Endothelial cell of umbilical vein (primary cell): ENCODE results near the gene MAFB. TPM values are rescaled to one million over a fixed set of nuclear protein-coding genes. Genes with fewer than 3 reads are reported as not detected.

Source experiments
- BruUV-seq: library from RNA; stranded (reverse); fragments of 400-500 nt; replicated peaks from 2 replicates; lab custom pipeline; 2021; lab: Mats Ljungman, UMichigan
- CTCF ChIA-PET: fragments of 300-600, 350-600 bp; sonication (Branson Sonifier 250); formaldehyde crosslinking; loops from one replicate; lab custom pipeline; 2021; ENCODE audit warnings: antibody characterized with exemption, inconsistent platforms; lab: Charles Lee
- POLR2A ChIA-PET: fragments of 300-600, 350-600 bp; sonication (Branson Sonifier 250); formaldehyde crosslinking; loops from one replicate; lab custom pipeline; 2021; ENCODE audit warnings: antibody characterized with exemption, inconsistent platforms; lab: Charles Lee
- DNase-seq: peaks from one replicate; pipeline ENCODE4 v3.0.0-alpha.2; 2011; ENCODE audit warnings: low read depth, low spot score
- FAIRE-seq: peaks from 2 replicates; lab custom pipeline; 2011; peaks lifted over from hg19 to GRCh38; lab: Jason Lieb, UNC
- H2AFZ ChIP-seq: 2 replicates; pipeline ENCODE4 v1.6.0; 2012; ENCODE audit warnings: low read depth, low read length, control low read depth, inconsistent platforms
- H3K27ac ChIP-seq: 2 replicates; pipeline ENCODE4 v1.5.1; 2011; ENCODE audit warnings: low read depth, mild to moderate bottlenecking, control low read depth, low read length, moderate library complexity; ENCODE audit not compliant: insufficient read depth
- H3K27me3 ChIP-seq, 2 experiments: 2 replicates each; pipeline versions ENCODE4 v1.6.0 to v1.6.1; 2011; ENCODE audit warnings: low read length in 2 of 2, mixed read lengths in 1 of 2; ENCODE audit not compliant: control insufficient read depth in 2 of 2, insufficient read depth in 2 of 2
- H3K36me3 ChIP-seq, 2 experiments: 2 replicates in 1 of 2; 3 replicates in 1 of 2; pipeline ENCODE4 v1.5.1; 2011; ENCODE audit warnings: low read length in 2 of 2, mild to moderate bottlenecking in 1 of 2, moderate library complexity in 1 of 2; ENCODE audit not compliant: control insufficient read depth in 2 of 2, insufficient read depth in 2 of 2; ENCODE audit errors: extremely low read depth in 1 of 2
- H3K4me1 ChIP-seq: 3 replicates; pipeline ENCODE4 v1.5.1; 2011; ENCODE audit warnings: mild to moderate bottlenecking, low read length; ENCODE audit not compliant: control insufficient read depth, insufficient read depth; ENCODE audit errors: extremely low read depth
- H3K4me2 ChIP-seq: 2 replicates; pipeline ENCODE4 v1.6.1; 2011; ENCODE audit warnings: low read length, control low read depth, mixed read lengths; ENCODE audit not compliant: insufficient read depth
- H3K4me3 ChIP-seq, 3 experiments: fragments of 200-600 bp in 1 of 3; sonication (generic), shearing (Covaris generic) in 1 of 3; replicated peaks in 1 of 3; 2 replicates each; pipeline ENCODE4 v1.5.1; 2011 to 2016; ENCODE audit warnings: control low read depth in 3 of 3, low read length in 3 of 3, mild to moderate bottlenecking in 2 of 3, inconsistent platforms in 1 of 3, low read depth in 1 of 3, moderate library complexity in 1 of 3; ENCODE audit not compliant: insufficient read depth in 1 of 3
- H3K79me2 ChIP-seq: 2 replicates; pipeline ENCODE4 v1.6.0; 2012; ENCODE audit warnings: low read length, inconsistent platforms; ENCODE audit not compliant: control insufficient read depth, insufficient read depth
- H3K9ac ChIP-seq: replicated peaks from 2 replicates; pipeline ENCODE3; 2011; ENCODE audit warnings: low read length, control low read depth; ENCODE audit not compliant: insufficient read depth; ENCODE audit errors: extremely low read depth
- H3K9me1 ChIP-seq: replicated peaks from 3 replicates; pipeline ENCODE4 v1.6.0; 2011; ENCODE audit warnings: mild to moderate bottlenecking, low read length; ENCODE audit not compliant: control insufficient read depth, insufficient read depth; ENCODE audit errors: extremely low read depth
- H3K9me3 ChIP-seq: replicated peaks from 2 replicates; pipeline ENCODE4 v1.5.1; 2012; ENCODE audit warnings: low read length, inconsistent platforms; ENCODE audit not compliant: control insufficient read depth, insufficient read depth
- H4K20me1 ChIP-seq: replicated peaks from 2 replicates; pipeline ENCODE3; 2011; ENCODE audit warnings: mild to moderate bottlenecking, low read length; ENCODE audit not compliant: control insufficient read depth, insufficient read depth; ENCODE audit errors: extremely low read depth
- EZH2 ChIP-seq: IDR thresholded peaks from 2 replicates; pipeline ENCODE4 v1.6.1; 2012; ENCODE audit warnings: borderline replicate concordance, low read depth, mild to moderate bottlenecking, moderate library complexity, low read length, inconsistent platforms; ENCODE audit not compliant: severe bottlenecking
- FOS ChIP-seq: IDR thresholded peaks from 2 replicates; pipeline ENCODE4 v1.6.1; 2011; ENCODE audit warnings: mild to moderate bottlenecking, low read length, moderate library complexity, borderline replicate concordance; ENCODE audit not compliant: insufficient read depth
- GATA2 ChIP-seq: IDR thresholded peaks from 2 replicates; pipeline ENCODE4 v1.7.0; 2011; ENCODE audit warnings: low read depth, mild to moderate bottlenecking, moderate library complexity, mixed read lengths, low read length; ENCODE audit not compliant: insufficient read length, insufficient read depth
- JUN ChIP-seq: IDR thresholded peaks from 2 replicates; pipeline ENCODE4 v1.6.1; 2011; ENCODE audit warnings: borderline replicate concordance, low read depth; ENCODE audit not compliant: insufficient read length, insufficient read depth
- MYC ChIP-seq: IDR thresholded peaks from one replicate; pipeline ENCODE4 v1.6.1; 2011; ENCODE audit warnings: mild to moderate bottlenecking, low read depth, low read length
- POLR2A ChIP-seq: IDR thresholded peaks from 2 replicates; pipeline ENCODE4 v1.6.1; 2012; ENCODE audit warnings: low read depth, mild to moderate bottlenecking, control low read depth, low read length
- POLR2AphosphoS5 ChIP-seq: IDR thresholded peaks from 2 replicates; pipeline ENCODE4 v1.6.1; 2012; ENCODE audit warnings: low read depth, mild to moderate bottlenecking, control low read depth, low read length, moderate library complexity; ENCODE audit not compliant: insufficient read depth
- dilution Hi-C: fragments of 300-500 bp; cut with MboI; formaldehyde crosslinking; loops from one replicate; pipeline ENCODE4 v1.15.0; 2019; ENCODE audit warnings: low sequenced_read_pairs; ENCODE audit not compliant: extremely low pct_ligation_motif_present
- intact Hi-C: fragments of 100-400 bp; cut with micrococcal nuclease; formaldehyde crosslinking; loops from one replicate; pipeline ENCODE4 v1.10.0; 2022
- polyA plus RNA-seq, 4 experiments: library from polyadenylated mRNA; depleted of rRNA in 3 of 4; stranded (reverse) in 3 of 4; unstranded in 1 of 4; fragments of >200 nt; gene quantifications; 2 replicates each; pipeline versions ENCODE4 v1.2.1 to v1.2.3, GENCODE V29; 2011 to 2012; ENCODE audit warnings: missing spikeins in 1 of 4
- total RNA-seq: library from RNA; stranded (reverse); gene quantifications from 2 replicates; pipeline ENCODE4 v1.2.3, GENCODE V29; 2021
- TF ChIP-seq, protein P1 (sequence below): IDR thresholded peaks from 2 replicates; pipeline ENCODE4 v1.6.1; 2011; ENCODE audit not compliant: insufficient read depth, insufficient read length
- TF ChIP-seq, protein P2 (sequence below), 2 donors: IDR thresholded peaks; 1 replicate in 1 of 2; 2 replicates in 1 of 2; pipeline ENCODE4 v1.5.1; 2011; ENCODE audit warnings: low read length in 2 of 2, mild to moderate bottlenecking in 2 of 2, moderate library complexity in 2 of 2, control low read depth in 1 of 2, inconsistent platforms in 1 of 2, low read depth in 1 of 2; ENCODE audit not compliant: insufficient read depth in 1 of 2; ENCODE audit errors: extremely low read depth in 1 of 2

The MAFB gene
- total and polyA plus RNA-seq, 2 donors (not counting 3 experiments of a cell fraction or from before 2014, with no cell fraction given), result 1.8 to 3.4 TPM

DNA sequence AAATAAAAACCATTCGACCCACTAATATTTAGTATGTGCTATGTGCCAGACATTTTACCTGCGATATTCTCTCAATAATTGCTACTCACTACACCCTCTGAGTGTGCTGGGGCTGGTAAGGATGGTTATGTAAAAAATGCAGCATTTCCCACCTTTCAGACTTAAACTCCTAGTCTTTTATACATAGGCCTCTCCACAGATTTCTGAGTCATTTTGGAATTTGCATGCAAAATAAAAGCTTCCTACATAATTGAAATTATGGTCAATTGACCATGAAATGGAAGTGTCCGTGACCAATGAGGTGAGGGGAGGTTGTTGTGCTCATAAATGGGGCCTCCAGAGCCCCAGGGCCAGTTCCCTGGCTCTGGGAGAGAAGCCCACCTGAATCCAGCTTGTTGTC lies 37.7 kb upstream of the MAFB start:
- ChIA-PET CTCF (interaction anchor here (0.8 to 1.1 kb wide), 3 partner anchors 15 to 237 kb away, joined by 3 read pairs; no protein-coding TSS in a partner anchor), POLR2A (no interaction called here)
- H2AFZ ChIP-seq, result no peak overlapping the region
- dilution Hi-C loops (no loop called here), intact Hi-C loops (no loop called here)
- H3K9me3 ChIP-seq, result no peaks in the 10 kb centered on the region
- FAIRE-seq (no peak), DNase-seq (no peak)
- H3K4me3 ChIP-seq, result no peak overlapping the region
- TF ChIP-seq, protein P1, sequence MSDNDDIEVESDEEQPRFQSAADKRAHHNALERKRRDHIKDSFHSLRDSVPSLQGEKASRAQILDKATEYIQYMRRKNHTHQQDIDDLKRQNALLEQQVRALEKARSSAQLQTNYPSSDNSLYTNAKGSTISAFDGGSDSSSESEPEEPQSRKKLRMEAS, result no peak
- TF ChIP-seq POLR2A, result no peak
- no peak for TF ChIP-seq JUN
- no peak for TF ChIP-seq FOS
- TF ChIP-seq MYC, result no peak
- no peak for TF ChIP-seq POLR2AphosphoS5
- no peak for TF ChIP-seq GATA2
- TF ChIP-seq, protein P2, sequence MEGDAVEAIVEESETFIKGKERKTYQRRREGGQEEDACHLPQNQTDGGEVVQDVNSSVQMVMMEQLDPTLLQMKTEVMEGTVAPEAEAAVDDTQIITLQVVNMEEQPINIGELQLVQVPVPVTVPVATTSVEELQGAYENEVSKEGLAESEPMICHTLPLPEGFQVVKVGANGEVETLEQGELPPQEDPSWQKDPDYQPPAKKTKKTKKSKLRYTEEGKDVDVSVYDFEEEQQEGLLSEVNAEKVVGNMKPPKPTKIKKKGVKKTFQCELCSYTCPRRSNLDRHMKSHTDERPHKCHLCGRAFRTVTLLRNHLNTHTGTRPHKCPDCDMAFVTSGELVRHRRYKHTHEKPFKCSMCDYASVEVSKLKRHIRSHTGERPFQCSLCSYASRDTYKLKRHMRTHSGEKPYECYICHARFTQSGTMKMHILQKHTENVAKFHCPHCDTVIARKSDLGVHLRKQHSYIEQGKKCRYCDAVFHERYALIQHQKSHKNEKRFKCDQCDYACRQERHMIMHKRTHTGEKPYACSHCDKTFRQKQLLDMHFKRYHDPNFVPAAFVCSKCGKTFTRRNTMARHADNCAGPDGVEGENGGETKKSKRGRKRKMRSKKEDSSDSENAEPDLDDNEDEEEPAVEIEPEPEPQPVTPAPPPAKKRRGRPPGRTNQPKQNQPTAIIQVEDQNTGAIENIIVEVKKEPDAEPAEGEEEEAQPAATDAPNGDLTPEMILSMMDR (IDR thresholded peaks at IDR 0.05; ENCODE audit: extremely low read depth in 1 of 2, insufficient read depth in 1 of 2, low read depth in 1 of 2, low read length in 2 of 2), result no peak
- no peak for TF ChIP-seq EZH2
- no peak overlapping the region for H3K9ac ChIP-seq
- H3K27ac ChIP-seq, result no peak overlapping the region
- BruUV-seq, result no TSS peak
- H3K36me3 ChIP-seq, result no peaks in the 10 kb centered on the region
- no peaks in the 10 kb centered on the region for H3K79me2 ChIP-seq
- H3K4me2 ChIP-seq, result no peak overlapping the region
- no peaks in the 10 kb centered on the region for H3K4me1 ChIP-seq
- H3K9me1 ChIP-seq, result no peaks in the 10 kb centered on the region
- no peaks in the 10 kb centered on the region for H4K20me1 ChIP-seq
- peaks cover 6 to 13% of the 10 kb centered on the region in 2 experiments for H3K27me3 ChIP-seq
